Measurements from ENCODE around the gene CACNA1C. TPM values are rescaled to one million over a fixed set of nuclear protein-coding genes. Genes with fewer than 3 reads are reported as not detected.
A peak's percentile ranks its signal among the peaks of the same experiment; 100 is the strongest.

The CACNA1C gene
- polyA plus RNA-seq, 4 donors = 0.67 to 2.5 (median 2.0) TPM

- Histone ChIP-seq H3K27me3 (ENCODE audit: control insufficient read depth in 3 of 3, insufficient read depth in 3 of 3, low read length in 3 of 3) (no peaks in the 10 kb centered on the region), H3K4me3 (ENCODE audit: low read depth in 1 of 3, low read length in 3 of 3) (no peak overlapping the region), H3K9me3 (ENCODE audit: control insufficient read depth in 2 of 2, insufficient read depth in 1 of 2, low read depth in 1 of 2, low read length in 1 of 2) (no peaks in the 10 kb centered on the region), H3K27ac (ENCODE audit: low read depth in 1 of 3, low read length in 2 of 3) (no peak overlapping the region), H3K36me3 (ENCODE audit: control insufficient read depth in 3 of 3, insufficient read depth in 2 of 3, low read depth in 1 of 3, low read length in 3 of 3) (no peaks in the 10 kb centered on the region), H3K4me1 (ENCODE audit: control insufficient read depth in 3 of 3, insufficient read depth in 2 of 3, low read depth in 1 of 3, low read length in 2 of 3) (no peaks in the 10 kb centered on the region)
- 92 to 95% (median 94%) methylated on average over 9 of the region's 9 CpGs for WGBS, 3 donors
- DNase-seq (no peak), FAIRE-seq (no peak)
These were observed 300.5 kb downstream of the CACNA1C start for GRCh38 chr12:2353281-2353680.

DNA sequence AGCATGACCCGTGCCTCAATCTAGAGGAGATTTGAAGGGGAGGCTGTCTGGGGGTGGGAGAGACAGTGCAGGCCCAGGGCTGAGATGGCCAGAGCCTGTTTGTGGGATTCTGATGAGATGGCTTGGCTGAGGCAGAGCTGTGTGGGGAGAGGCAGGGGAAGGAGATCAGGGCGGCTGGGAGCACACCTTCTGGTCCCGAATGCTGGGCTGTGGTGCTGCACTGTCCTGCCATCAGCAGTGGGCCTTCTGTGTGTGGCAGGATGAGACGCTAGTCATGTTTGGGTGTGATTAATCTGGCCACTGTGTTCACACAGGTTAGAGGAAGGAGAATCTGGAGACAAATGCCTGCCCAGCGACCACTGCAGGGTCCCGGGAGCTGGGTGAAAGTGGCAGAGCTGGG lies 300.9 kb downstream of the CACNA1C start:
- DNase-seq (no peak), FAIRE-seq (no peak)
- no peak overlapping the region for H3K4me3 ChIP-seq (ENCODE audit: low read depth in 1 of 3, low read length in 3 of 3)
- no peak overlapping the region for H3K27ac ChIP-seq (ENCODE audit: low read depth in 1 of 3, low read length in 2 of 3)
- no peaks in the 10 kb centered on the region for H3K9me3 ChIP-seq (ENCODE audit: control insufficient read depth in 2 of 2, insufficient read depth in 1 of 2, low read depth in 1 of 2, low read length in 1 of 2)
- peaks cover 0 to 4% (median 0%) of the 10 kb centered on the region in 3 donors for H3K4me1 ChIP-seq (ENCODE audit: control insufficient read depth in 3 of 3, insufficient read depth in 2 of 3, low read depth in 1 of 3, low read length in 2 of 3)
- no peaks in the 10 kb centered on the region for H3K36me3 ChIP-seq (ENCODE audit: control insufficient read depth in 3 of 3, insufficient read depth in 2 of 3, low read depth in 1 of 3, low read length in 3 of 3)
- 74 to 86% (median 80%) methylated on average over 6 of the region's 6 CpGs for WGBS, 3 donors
- H3K27me3 ChIP-seq (ENCODE audit: control insufficient read depth in 3 of 3, insufficient read depth in 3 of 3, low read length in 3 of 3) = no peaks in the 10 kb centered on the region

GRCh38 chr12:2354151-2354991 lies 301.6 kb downstream of the CACNA1C start:
- DNase-seq (peak in 1 of 2 donors; percentile 12), FAIRE-seq (no peak)
- Histone ChIP-seq H3K9me3 (ENCODE audit: control insufficient read depth in 2 of 2, insufficient read depth in 1 of 2, low read depth in 1 of 2, low read length in 1 of 2) (no peaks in the 10 kb centered on the region), H3K27ac (ENCODE audit: low read depth in 1 of 3, low read length in 2 of 3) (no peak overlapping the region), H3K27me3 (ENCODE audit: control insufficient read depth in 3 of 3, insufficient read depth in 3 of 3, low read length in 3 of 3) (no peaks in the 10 kb centered on the region), H3K4me1 (ENCODE audit: control insufficient read depth in 3 of 3, insufficient read depth in 2 of 3, low read depth in 1 of 3, low read length in 2 of 3) (peaks cover 0 to 6% (median 0%) of the 10 kb centered on the region in 3 donors), H3K36me3 (ENCODE audit: control insufficient read depth in 3 of 3, insufficient read depth in 2 of 3, low read depth in 1 of 3, low read length in 3 of 3) (no peaks in the 10 kb centered on the region), H3K4me3 (ENCODE audit: low read depth in 1 of 3, low read length in 3 of 3) (no peak overlapping the region)
- WGBS, 3 donors = 30 to 53% (median 31%) methylated on average over 19 of the region's 19 CpGs

DNA sequence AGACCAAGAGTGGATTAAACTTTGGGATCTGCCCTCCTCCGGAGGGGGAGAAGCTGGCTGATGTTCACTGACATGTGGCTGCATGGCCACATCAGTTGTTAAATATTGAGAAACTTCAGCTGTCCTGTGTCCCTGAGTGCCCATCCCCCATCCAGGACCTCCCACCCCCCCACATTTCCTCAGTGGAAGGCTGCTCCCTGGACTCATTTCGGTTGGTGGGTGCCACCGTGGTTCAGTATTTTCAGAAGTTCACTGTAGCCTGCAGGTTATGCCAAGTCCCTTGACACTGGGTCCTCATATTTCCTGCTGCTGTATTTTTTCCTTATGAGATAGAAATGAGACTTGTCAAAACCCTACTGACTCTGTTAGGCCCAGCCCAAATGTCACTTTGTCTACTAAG lies 302.4 kb downstream of the CACNA1C start:
- Histone ChIP-seq H3K4me3 (ENCODE audit: low read depth in 1 of 3, low read length in 3 of 3) (no peak overlapping the region), H3K27me3 (ENCODE audit: control insufficient read depth in 3 of 3, insufficient read depth in 3 of 3, low read length in 3 of 3) (no peaks in the 10 kb centered on the region), H3K4me1 (ENCODE audit: control insufficient read depth in 3 of 3, insufficient read depth in 2 of 3, low read depth in 1 of 3, low read length in 2 of 3) (peaks cover 0 to 6% (median 0%) of the 10 kb centered on the region in 3 donors), H3K9me3 (ENCODE audit: control insufficient read depth in 2 of 2, insufficient read depth in 1 of 2, low read depth in 1 of 2, low read length in 1 of 2) (no peaks in the 10 kb centered on the region), H3K36me3 (ENCODE audit: control insufficient read depth in 3 of 3, insufficient read depth in 2 of 3, low read depth in 1 of 3, low read length in 3 of 3) (no peaks in the 10 kb centered on the region), H3K27ac (ENCODE audit: low read depth in 1 of 3, low read length in 2 of 3) (no peak overlapping the region)
- 70 to 83% (median 82%) methylated on average over 3 of the region's 3 CpGs for WGBS, 3 donors
- FAIRE-seq (no peak), DNase-seq (no peak)

DNA sequence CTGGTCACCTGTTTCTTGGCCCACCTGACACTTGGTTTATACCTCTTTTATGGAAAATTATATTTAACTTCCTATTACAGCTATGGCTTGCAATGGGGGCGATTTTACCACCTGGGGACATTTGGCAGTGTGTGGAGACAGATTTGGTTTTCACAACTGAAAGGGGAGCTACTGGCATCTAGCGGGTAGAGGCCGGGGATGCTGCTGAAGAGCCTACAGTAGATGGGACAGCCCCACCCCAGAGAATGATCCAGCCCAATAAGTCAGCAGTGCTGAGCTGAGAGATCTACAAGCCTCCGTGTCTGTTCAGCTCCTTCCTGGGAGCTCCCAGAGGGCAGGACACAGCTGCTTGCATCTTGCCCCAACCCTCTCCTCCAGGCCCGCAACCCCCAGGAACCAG lies 302.8 kb downstream of the CACNA1C start:
- FAIRE-seq (no peak), DNase-seq (no peak)
- Histone ChIP-seq H3K27ac (ENCODE audit: low read depth in 1 of 3, low read length in 2 of 3) (no peak overlapping the region), H3K4me3 (ENCODE audit: low read depth in 1 of 3, low read length in 3 of 3) (no peak overlapping the region), H3K4me1 (ENCODE audit: control insufficient read depth in 3 of 3, insufficient read depth in 2 of 3, low read depth in 1 of 3, low read length in 2 of 3) (peaks cover 0 to 6% (median 0%) of the 10 kb centered on the region in 3 donors), H3K27me3 (ENCODE audit: control insufficient read depth in 3 of 3, insufficient read depth in 3 of 3, low read length in 3 of 3) (no peaks in the 10 kb centered on the region), H3K36me3 (ENCODE audit: control insufficient read depth in 3 of 3, insufficient read depth in 2 of 3, low read depth in 1 of 3, low read length in 3 of 3) (no peaks in the 10 kb centered on the region), H3K9me3 (ENCODE audit: control insufficient read depth in 2 of 2, insufficient read depth in 1 of 2, low read depth in 1 of 2, low read length in 1 of 2) (no peaks in the 10 kb centered on the region)
- 84 to 91% (median 85%) methylated on average over 5 of the region's 5 CpGs for WGBS, 3 donors

GRCh38 chr12:2356601-2357125 lies 303.9 kb downstream of the CACNA1C start:
- Histone ChIP-seq H3K4me3 (ENCODE audit: low read depth in 1 of 3, low read length in 3 of 3) (no peak overlapping the region), H3K36me3 (ENCODE audit: control insufficient read depth in 3 of 3, insufficient read depth in 2 of 3, low read depth in 1 of 3, low read length in 3 of 3) (no peaks in the 10 kb centered on the region), H3K27ac (ENCODE audit: low read depth in 1 of 3, low read length in 2 of 3) (no peak overlapping the region), H3K9me3 (ENCODE audit: control insufficient read depth in 2 of 2, insufficient read depth in 1 of 2, low read depth in 1 of 2, low read length in 1 of 2) (no peaks in the 10 kb centered on the region), H3K27me3 (ENCODE audit: control insufficient read depth in 3 of 3, insufficient read depth in 3 of 3, low read length in 3 of 3) (no peaks in the 10 kb centered on the region), H3K4me1 (ENCODE audit: control insufficient read depth in 3 of 3, insufficient read depth in 2 of 3, low read depth in 1 of 3, low read length in 2 of 3) (peaks cover 0 to 6% (median 0%) of the 10 kb centered on the region in 3 donors)
- 85 to 94% (median 94%) methylated on average over 7 of the region's 7 CpGs for WGBS, 3 donors
- FAIRE-seq (no peak), DNase-seq (no peak)

GRCh38 chr12:2358986-2359658 lies 306.3 kb downstream of the CACNA1C start:
- DNase-seq = no peak
- H3K4me1 ChIP-seq (ENCODE audit: control insufficient read depth in 3 of 3, insufficient read depth in 2 of 3, low read depth in 1 of 3, low read length in 2 of 3) = peaks cover 0 to 6% (median 0%) of the 10 kb centered on the region in 3 donors
- H3K27ac ChIP-seq (ENCODE audit: low read depth in 1 of 3, low read length in 2 of 3) = peak overlapping the region in 1 of 3 donors; percentile 8
- no peak overlapping the region for H3K4me3 ChIP-seq (ENCODE audit: low read depth in 1 of 3, low read length in 3 of 3)
- FAIRE-seq = no peak
- 49 to 68% (median 60%) methylated on average over 8 of the region's 8 CpGs for WGBS, 3 donors
- no peaks in the 10 kb centered on the region for H3K27me3 ChIP-seq (ENCODE audit: control insufficient read depth in 3 of 3, insufficient read depth in 3 of 3, low read length in 3 of 3)
- H3K36me3 ChIP-seq (ENCODE audit: control insufficient read depth in 3 of 3, insufficient read depth in 2 of 3, low read depth in 1 of 3, low read length in 3 of 3) = no peaks in the 10 kb centered on the region
- no peaks in the 10 kb centered on the region for H3K9me3 ChIP-seq (ENCODE audit: control insufficient read depth in 2 of 2, insufficient read depth in 1 of 2, low read depth in 1 of 2, low read length in 1 of 2)

GRCh38 chr12:2359725-2360629 lies 307.2 kb downstream of the CACNA1C start:
- no peaks in the 10 kb centered on the region for H3K36me3 ChIP-seq (ENCODE audit: control insufficient read depth in 3 of 3, insufficient read depth in 2 of 3, low read depth in 1 of 3, low read length in 3 of 3)
- 78 to 82% (median 82%) methylated on average over 14 to 15 of the region's 15 CpGs for WGBS, 3 donors
- no peak for FAIRE-seq
- H3K27ac ChIP-seq (ENCODE audit: low read depth in 1 of 3, low read length in 2 of 3) = no peak overlapping the region
- H3K4me1 ChIP-seq (ENCODE audit: control insufficient read depth in 3 of 3, insufficient read depth in 2 of 3, low read depth in 1 of 3, low read length in 2 of 3) = peaks cover 0 to 6% (median 0%) of the 10 kb centered on the region in 3 donors
- no peaks in the 10 kb centered on the region for H3K27me3 ChIP-seq (ENCODE audit: control insufficient read depth in 3 of 3, insufficient read depth in 3 of 3, low read length in 3 of 3)
- H3K9me3 ChIP-seq (ENCODE audit: control insufficient read depth in 2 of 2, insufficient read depth in 1 of 2, low read depth in 1 of 2, low read length in 1 of 2) = no peaks in the 10 kb centered on the region
- no peak for DNase-seq
- no peak overlapping the region for H3K4me3 ChIP-seq (ENCODE audit: low read depth in 1 of 3, low read length in 3 of 3)
